SJSA1 (cell line): ENCODE data around the gene CACNA1C. TPM values are rescaled to one million over a fixed set of nuclear protein-coding genes. Genes with fewer than 3 reads are reported as not detected.
A peak's percentile ranks its signal among the peaks of the same experiment; 100 is the strongest.
"Not testable (repeated sequence)": the region's sequence is repeated elsewhere in the genome, so short reads cannot be mapped to it uniquely, and the experiment has no call there.

ENCODE experiments used
- DNase-seq, 2 experiments: peaks; one replicate each; pipeline ENCODE4 v3.0.0-alpha.2; 2015 to 2020; ENCODE audit warnings: low spot score in 2 of 2, low read depth in 1 of 2
- H3K27ac ChIP-seq: fragments of 250-450 bp; sonication (Bioruptor Pico); 2 replicates; pipeline ENCODE4 v1.5.1; 2020; ENCODE audit warnings: mild to moderate bottlenecking, moderate library complexity
- H3K27me3 ChIP-seq: fragments of 250-450 bp; sonication (Bioruptor Pico); replicated peaks from 2 replicates; pipeline ENCODE4 v1.5.1; 2020; ENCODE audit warnings: mild to moderate bottlenecking, moderate library complexity
- H3K36me3 ChIP-seq: fragments of 250-450 bp; sonication (Bioruptor Pico); 2 replicates; pipeline ENCODE4 v1.5.1; 2020; ENCODE audit warnings: mild to moderate bottlenecking
- H3K4me1 ChIP-seq: fragments of 250-450 bp; sonication (Bioruptor Pico); replicated peaks from 2 replicates; pipeline ENCODE4 v1.6.1; 2021; ENCODE audit warnings: mild to moderate bottlenecking
- H3K4me3 ChIP-seq: fragments of 250-450 bp; sonication (Bioruptor Pico); 2 replicates; pipeline ENCODE4 v1.5.1; 2020; ENCODE audit warnings: mild to moderate bottlenecking
- H3K9me3 ChIP-seq: fragments of 250-450 bp; sonication (Bioruptor Pico); replicated peaks from 2 replicates; pipeline ENCODE4 v1.5.1; 2020; ENCODE audit warnings: mild to moderate bottlenecking
- total RNA-seq: library from RNA; depleted of rRNA; stranded (reverse); fragments of >200 nt; shearing (Covaris generic); gene quantifications from 2 replicates; pipeline ENCODE4 v1.2.3, GENCODE V29; 2014

Gene CACNA1C
- total RNA-seq, 1 experiment from 2014 or later = 6.1 TPM

- H3K27me3 ChIP-seq = no peaks in the 10 kb centered on the region
- H3K27ac ChIP-seq = no peak overlapping the region
- no peaks in the 10 kb centered on the region for H3K9me3 ChIP-seq
- no peak for DNase-seq
- no peak overlapping the region for H3K4me3 ChIP-seq
- peaks cover 10% of the 10 kb centered on the region for H3K4me1 ChIP-seq
- H3K36me3 ChIP-seq = no peaks in the 10 kb centered on the region; the same call in none of the 2 replicates
These were observed 432.9 kb downstream of the CACNA1C start for GRCh38 chr12:2485681-2486080.

GRCh38 chr12:2486796-2487195 lies 434.0 kb downstream of the CACNA1C start:
- no peaks in the 10 kb centered on the region for H3K9me3 ChIP-seq
- H3K27ac ChIP-seq = no peak overlapping the region
- H3K36me3 ChIP-seq = no peaks in the 10 kb centered on the region; the same call in 1 of the 2 replicates
- no peak overlapping the region for H3K4me3 ChIP-seq
- DNase-seq = no peak
- H3K27me3 ChIP-seq = no peaks in the 10 kb centered on the region
- H3K4me1 ChIP-seq = peaks cover 10% of the 10 kb centered on the region

- H3K27ac ChIP-seq = no peak overlapping the region
- peaks cover 10% of the 10 kb centered on the region for H3K4me1 ChIP-seq
- peak in 1 of 2 experiments; percentile 56 for DNase-seq
- H3K4me3 ChIP-seq = no peak overlapping the region
- no peaks in the 10 kb centered on the region for H3K27me3 ChIP-seq
- H3K9me3 ChIP-seq = no peaks in the 10 kb centered on the region
- H3K36me3 ChIP-seq = no peaks in the 10 kb centered on the region; the same call in 1 of the 2 replicates
These were observed 434.5 kb downstream of the CACNA1C start for GRCh38 chr12:2487278-2487677.

- H3K4me3 ChIP-seq = no peak overlapping the region
- no peak for DNase-seq
- no peaks in the 10 kb centered on the region for H3K27me3 ChIP-seq
- no peaks in the 10 kb centered on the region for H3K9me3 ChIP-seq
- H3K36me3 ChIP-seq = no peaks in the 10 kb centered on the region; the same call in 1 of the 2 replicates
- H3K4me1 ChIP-seq = peaks cover 10% of the 10 kb centered on the region
- H3K27ac ChIP-seq = no peak overlapping the region
These were observed 435.3 kb downstream of the CACNA1C start for GRCh38 chr12:2488131-2488530.

GRCh38 chr12:2488596-2488995 lies 435.8 kb downstream of the CACNA1C start:
- Histone ChIP-seq H3K27me3 (no peaks in the 10 kb centered on the region), H3K27ac (no peak overlapping the region), H3K4me1 (peaks cover 10% of the 10 kb centered on the region), H3K36me3 (no peaks in the 10 kb centered on the region; the same call in 1 of the 2 replicates), H3K4me3 (no peak overlapping the region), H3K9me3 (no peaks in the 10 kb centered on the region)
- DNase-seq = no peak

- Histone ChIP-seq H3K9me3 (no peaks in the 10 kb centered on the region), H3K4me3 (no peak overlapping the region), H3K4me1 (peaks cover 10% of the 10 kb centered on the region), H3K36me3 (no peaks in the 10 kb centered on the region; the same call in 1 of the 2 replicates), H3K27ac (no peak overlapping the region), H3K27me3 (no peaks in the 10 kb centered on the region)
- DNase-seq = no peak
These were observed 436.5 kb downstream of the CACNA1C start for GRCh38 chr12:2489275-2489674.

GRCh38 chr12:2490831-2491230 lies 438.0 kb downstream of the CACNA1C start:
- peaks cover 10% of the 10 kb centered on the region for H3K4me1 ChIP-seq
- H3K4me3 ChIP-seq = no peak overlapping the region
- H3K9me3 ChIP-seq = no peaks in the 10 kb centered on the region
- H3K36me3 ChIP-seq = no peaks in the 10 kb centered on the region; the same call in 1 of the 2 replicates
- H3K27ac ChIP-seq = no peak overlapping the region
- no peak for DNase-seq
- H3K27me3 ChIP-seq = no peaks in the 10 kb centered on the region

- H3K36me3 ChIP-seq, DNase-seq, H3K27ac ChIP-seq, H3K4me1 ChIP-seq, H3K9me3 ChIP-seq, H3K27me3 ChIP-seq, H3K4me3 ChIP-seq: not testable (repeated sequence)
These were observed 438.6 kb downstream of the CACNA1C start for GRCh38 chr12:2491349-2491748.

- Histone ChIP-seq H3K9me3 (no peaks in the 10 kb centered on the region), H3K27me3 (no peaks in the 10 kb centered on the region), H3K27ac (no peak overlapping the region), H3K36me3 (no peaks in the 10 kb centered on the region), H3K4me1 (peaks cover 6% of the 10 kb centered on the region), H3K4me3 (no peak overlapping the region)
- no peak for DNase-seq
These were observed 439.4 kb downstream of the CACNA1C start for GRCh38 chr12:2492236-2492635.

GRCh38 chr12:2493086-2493485 lies 440.3 kb downstream of the CACNA1C start:
- no peak overlapping the region for H3K4me3 ChIP-seq
- no peak for DNase-seq
- H3K4me1 ChIP-seq = no peaks in the 10 kb centered on the region
- H3K36me3 ChIP-seq = no peaks in the 10 kb centered on the region
- no peaks in the 10 kb centered on the region for H3K27me3 ChIP-seq
- H3K27ac ChIP-seq = no peak overlapping the region
- H3K9me3 ChIP-seq = no peaks in the 10 kb centered on the region

GRCh38 chr12:2494486-2495192 lies 441.9 kb downstream of the CACNA1C start:
- DNase-seq = no peak
- H3K4me1 ChIP-seq = no peaks in the 10 kb centered on the region
- H3K27me3 ChIP-seq = no peaks in the 10 kb centered on the region
- no peak overlapping the region for H3K27ac ChIP-seq
- no peaks in the 10 kb centered on the region for H3K9me3 ChIP-seq
- H3K36me3 ChIP-seq = no peaks in the 10 kb centered on the region
- H3K4me3 ChIP-seq = no peak overlapping the region

GRCh38 chr12:2495417-2496112 lies 442.8 kb downstream of the CACNA1C start:
- no peaks in the 10 kb centered on the region for H3K9me3 ChIP-seq
- H3K4me1 ChIP-seq = no peaks in the 10 kb centered on the region
- no peaks in the 10 kb centered on the region for H3K27me3 ChIP-seq
- no peak overlapping the region for H3K4me3 ChIP-seq
- no peak for DNase-seq
- no peaks in the 10 kb centered on the region for H3K36me3 ChIP-seq
- no peak overlapping the region for H3K27ac ChIP-seq

GRCh38 chr12:2498964-2499500 lies 446.2 kb downstream of the CACNA1C start:
- Histone ChIP-seq H3K9me3 (no peaks in the 10 kb centered on the region), H3K4me1 (no peaks in the 10 kb centered on the region), H3K27ac (no peak overlapping the region), H3K27me3 (no peaks in the 10 kb centered on the region), H3K4me3 (no peak overlapping the region), H3K36me3 (no peaks in the 10 kb centered on the region)
- no peak for DNase-seq
